ENCODE results near the gene PAXX. TPM values are rescaled to one million over a fixed set of nuclear protein-coding genes. Genes with fewer than 3 reads are reported as not detected.
"Not testable (repeated sequence)": the region's sequence is repeated elsewhere in the genome, so short reads cannot be mapped to it uniquely, and the experiment has no call there.

The PAXX gene
- total RNA-seq, 1 donor from 2014 or later = 26.9 TPM

GRCh38 chr9:136994180-136994887 is 2.1 kb downstream of the PAXX start:
- intact Hi-C loops (cut with DNase I) = no loop called here
- ATAC-seq (no peak), DNase-seq (ENCODE audit: missing footprints) (no peak)

- no peak for DNase-seq (ENCODE audit: missing footprints)
- no peak for ATAC-seq
- intact Hi-C loops (cut with DNase I) = no loop called here
These were observed 2.6 kb downstream of the PAXX start for GRCh38 chr9:136994888-136995230.

- intact Hi-C loops (cut with DNase I) = no loop called here
- no peak for ATAC-seq
These were observed 3.1 kb downstream of the PAXX start for GRCh38 chr9:136995362-136995761.

GRCh38 chr9:136995772-136996311 is 3.6 kb downstream of the PAXX start:
- ATAC-seq = no peak
- intact Hi-C loops (cut with DNase I) = no loop called here
- no peak for DNase-seq (ENCODE audit: missing footprints)

More at GRCh38 chr9:136995362-136995761, 3.1 kb downstream of the PAXX start:
- no peak for DNase-seq (ENCODE audit: missing footprints)

- intact Hi-C loops (cut with DNase I) = no loop called here
- no peak for ATAC-seq
- DNase-seq (ENCODE audit: missing footprints) = no peak
These were observed 4.4 kb downstream of the PAXX start, which contains the start of gene CLIC3 for GRCh38 chr9:136996361-136997292. Gene CLIC3, minus strand, starts transcription at chr9:136996568. Its CDS starts 25 bp downstream, at chr9:136996543.

GRCh38 chr9:136997371-136997770 is 5.1 kb downstream of the PAXX start:
- ATAC-seq (no peak), DNase-seq (ENCODE audit: missing footprints) (no peak)
- intact Hi-C loops (cut with DNase I) = no loop called here

- ATAC-seq (no peak), DNase-seq (ENCODE audit: missing footprints) (no peak)
- intact Hi-C loops (cut with DNase I) = no loop called here
These were observed 5.6 kb downstream of the PAXX start for GRCh38 chr9:136997830-136998234.

- no peak for ATAC-seq
- no peak for DNase-seq (ENCODE audit: missing footprints)
- intact Hi-C loops (cut with DNase I) = no loop called here
These were observed 8.1 kb downstream of the PAXX start for GRCh38 chr9:137000177-137000930.

GRCh38 chr9:137001857-137002645 is 9.8 kb downstream of the PAXX start:
- intact Hi-C loops (cut with DNase I) = no loop called here
- DNase-seq (ENCODE audit: missing footprints) (no peak), ATAC-seq (no peak)

- DNase-seq (ENCODE audit: missing footprints) (no peak), ATAC-seq (no peak)
- intact Hi-C loops (cut with DNase I) = no loop called here
These were observed 10.4 kb downstream of the PAXX start for GRCh38 chr9:137002646-137003041.

- ATAC-seq; intact Hi-C loops (cut with DNase I); DNase-seq (ENCODE audit: missing footprints): not testable (repeated sequence)
These were observed 12.1 kb downstream of the PAXX start for GRCh38 chr9:137004285-137004684.

- ATAC-seq (no peak), DNase-seq (ENCODE audit: missing footprints) (no peak)
- intact Hi-C loops (cut with DNase I) = no loop called here
These were observed 14.1 kb downstream of the PAXX start for GRCh38 chr9:137006116-137007003.

GRCh38 chr9:137007108-137007815 is 15.0 kb downstream of the PAXX start:
- intact Hi-C loops (cut with DNase I) = no loop called here
- peak; percentile 21 for ATAC-seq

GRCh38 chr9:137007816-137008270 is 15.6 kb downstream of the PAXX start:
- DNase-seq (ENCODE audit: missing footprints) = no peak
- no peak for ATAC-seq
- intact Hi-C loops (cut with DNase I) = no loop called here

More at GRCh38 chr9:137007108-137007815, 15.0 kb downstream of the PAXX start:
- DNase-seq (ENCODE audit: missing footprints) = no peak

- ATAC-seq (no peak), DNase-seq (ENCODE audit: missing footprints) (no peak)
- intact Hi-C loops (cut with DNase I) = no loop called here
These were observed 16.1 kb downstream of the PAXX start for GRCh38 chr9:137008312-137008711.

- no peak for ATAC-seq
- intact Hi-C loops (cut with DNase I) = no loop called here
These were observed 17.0 kb downstream of the PAXX start for GRCh38 chr9:137009217-137009616.

More at GRCh38 chr9:137009217-137009616, 17.0 kb downstream of the PAXX start:
- DNase-seq (ENCODE audit: missing footprints) = no peak

All from Right ventricle myocardium inferior (tissue), 1 donor.